ENCODE measurements around the gene NTSR1. TPM values are rescaled to one million over a fixed set of nuclear protein-coding genes. Genes with fewer than 3 reads are reported as not detected.

The NTSR1 gene
- total RNA-seq, 1 donor: under 0.01 TPM

DNA sequence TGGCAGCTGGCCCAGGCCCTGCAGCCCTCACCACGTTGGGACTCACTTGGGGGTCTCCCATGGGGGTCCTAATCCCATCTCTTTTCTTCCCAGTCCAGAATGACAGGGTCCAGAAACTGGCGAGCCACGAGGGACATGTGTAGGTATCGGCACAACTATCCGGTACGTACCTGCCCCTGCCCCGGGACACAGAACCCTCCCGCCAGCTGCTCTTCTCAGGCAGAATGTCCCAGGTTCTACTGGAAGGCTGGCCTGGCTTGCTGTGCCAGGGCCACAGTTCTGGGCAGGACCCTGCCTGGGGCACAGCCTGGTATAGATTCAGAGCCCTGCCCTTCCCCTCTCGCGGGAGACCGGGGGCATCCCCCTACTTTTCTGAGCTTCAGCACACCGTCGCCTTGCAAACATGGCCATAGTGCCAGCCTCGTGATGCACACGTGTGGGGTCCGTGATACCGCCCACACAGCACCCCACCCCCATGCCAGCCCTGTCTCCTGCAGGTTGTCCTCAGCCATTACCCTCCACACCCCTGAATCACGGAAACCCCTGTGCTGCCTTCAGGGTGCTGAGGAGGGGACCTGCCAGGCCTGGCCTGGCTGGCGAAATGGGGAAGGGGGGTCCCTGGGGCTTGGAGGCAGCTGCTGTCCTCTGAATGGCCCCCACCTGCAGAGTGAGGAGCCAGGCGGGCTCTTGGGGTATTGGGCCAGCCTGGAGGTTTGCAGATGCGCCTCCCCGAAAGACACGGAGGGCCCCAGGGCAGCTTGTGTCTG is 99.0 kb downstream of the NTSR1 start:
- TF ChIP-seq, protein P1, sequence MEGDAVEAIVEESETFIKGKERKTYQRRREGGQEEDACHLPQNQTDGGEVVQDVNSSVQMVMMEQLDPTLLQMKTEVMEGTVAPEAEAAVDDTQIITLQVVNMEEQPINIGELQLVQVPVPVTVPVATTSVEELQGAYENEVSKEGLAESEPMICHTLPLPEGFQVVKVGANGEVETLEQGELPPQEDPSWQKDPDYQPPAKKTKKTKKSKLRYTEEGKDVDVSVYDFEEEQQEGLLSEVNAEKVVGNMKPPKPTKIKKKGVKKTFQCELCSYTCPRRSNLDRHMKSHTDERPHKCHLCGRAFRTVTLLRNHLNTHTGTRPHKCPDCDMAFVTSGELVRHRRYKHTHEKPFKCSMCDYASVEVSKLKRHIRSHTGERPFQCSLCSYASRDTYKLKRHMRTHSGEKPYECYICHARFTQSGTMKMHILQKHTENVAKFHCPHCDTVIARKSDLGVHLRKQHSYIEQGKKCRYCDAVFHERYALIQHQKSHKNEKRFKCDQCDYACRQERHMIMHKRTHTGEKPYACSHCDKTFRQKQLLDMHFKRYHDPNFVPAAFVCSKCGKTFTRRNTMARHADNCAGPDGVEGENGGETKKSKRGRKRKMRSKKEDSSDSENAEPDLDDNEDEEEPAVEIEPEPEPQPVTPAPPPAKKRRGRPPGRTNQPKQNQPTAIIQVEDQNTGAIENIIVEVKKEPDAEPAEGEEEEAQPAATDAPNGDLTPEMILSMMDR (IDR thresholded peaks at IDR 0.05; ENCODE audit: insufficient read depth, low read depth, low read length): no peak
- no peak for DNase-seq (ENCODE audit: low read depth)

DNA sequence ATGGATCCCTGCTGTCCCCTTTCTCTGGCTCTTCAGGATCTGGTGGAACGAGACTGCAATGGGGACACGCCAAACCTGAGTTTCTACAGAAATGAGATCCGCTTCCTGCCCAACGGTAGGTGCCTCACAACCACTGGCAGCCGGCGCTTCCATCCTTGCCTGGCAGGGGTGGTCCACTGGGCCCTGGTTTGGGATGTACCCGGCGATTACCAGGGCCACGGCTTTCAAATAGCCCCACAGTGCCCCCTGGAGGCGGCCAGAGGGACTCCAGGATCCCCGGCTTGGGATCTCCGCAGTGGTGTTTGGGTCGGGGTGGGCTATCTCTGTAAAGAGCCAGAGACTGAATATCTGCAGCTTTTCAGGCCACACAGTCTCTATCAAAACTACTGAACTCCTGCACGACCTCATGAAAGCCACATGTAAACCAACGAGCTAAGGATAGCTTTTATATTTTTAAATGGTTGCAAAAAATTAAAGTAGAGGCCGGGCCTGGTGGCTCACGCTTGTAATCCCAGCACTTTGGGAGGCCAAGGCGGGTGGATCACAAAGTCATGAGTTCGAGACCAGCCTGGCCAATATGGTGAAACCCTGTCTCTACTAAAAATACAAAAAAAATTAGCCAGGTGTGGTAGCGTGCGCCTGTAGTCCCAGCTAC is 99.7 kb downstream of the NTSR1 start:
- TF ChIP-seq, protein P1 (IDR thresholded peaks at IDR 0.05; ENCODE audit: insufficient read depth, low read depth, low read length): peak; percentile 88
- H3K4me3 ChIP-seq (ENCODE audit: low read depth, low read length): no peak overlapping the region
- peak; percentile 65 for DNase-seq (ENCODE audit: low read depth)

More for the DNA sequence above, 99.0 kb downstream of the NTSR1 start:
- H3K4me3 ChIP-seq (ENCODE audit: low read depth, low read length): no peak overlapping the region

DNA sequence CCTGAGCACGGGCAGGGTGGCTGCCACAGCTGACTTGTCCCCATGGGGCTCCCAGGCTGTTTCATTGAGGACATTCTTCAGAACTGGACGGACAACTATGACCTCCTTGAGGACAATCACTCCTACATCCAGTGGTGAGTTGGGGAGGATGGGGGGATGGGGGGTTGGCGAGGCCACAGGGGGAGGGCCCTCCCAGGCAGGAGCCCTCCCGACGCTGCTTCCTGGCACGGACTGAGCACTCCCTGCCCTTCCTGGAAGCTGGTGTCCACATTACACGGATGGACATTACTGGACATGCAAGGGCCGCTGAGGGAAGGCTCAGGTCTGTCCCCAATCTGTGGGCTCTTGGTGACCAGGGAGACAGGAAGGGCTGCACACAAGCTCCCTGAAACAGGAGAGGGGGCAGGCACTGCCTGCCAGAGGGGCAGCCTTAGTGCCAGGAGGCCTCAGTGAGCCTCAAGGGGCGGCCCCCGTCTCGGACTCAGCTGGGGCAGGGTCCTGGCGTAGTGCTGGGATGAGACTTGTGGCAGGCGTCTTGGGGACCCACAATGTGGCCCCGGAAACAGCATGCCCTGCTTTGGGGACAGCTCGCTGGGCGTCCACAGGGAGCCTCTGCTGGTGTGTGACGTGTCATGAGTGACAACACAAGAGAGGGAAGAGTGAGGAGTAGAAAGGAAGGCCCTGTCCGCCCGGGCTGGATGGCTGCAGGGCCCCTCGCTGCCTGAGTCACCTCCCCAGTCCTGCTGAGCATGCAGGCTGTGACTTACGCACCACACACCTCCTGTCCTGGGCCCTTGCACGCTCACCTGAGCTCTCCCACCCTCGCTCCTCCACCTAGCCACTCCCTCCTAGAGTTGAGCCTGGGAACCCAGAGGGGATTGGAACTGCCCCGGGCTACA is 101.1 kb downstream of the NTSR1 start:
- no peak for DNase-seq (ENCODE audit: low read depth)
- no peak overlapping the region for H3K4me3 ChIP-seq (ENCODE audit: low read depth, low read length)
- TF ChIP-seq, protein P1 (IDR thresholded peaks at IDR 0.05; ENCODE audit: insufficient read depth, low read depth, low read length): no peak

- no peak for DNase-seq (ENCODE audit: low read depth)
- H3K4me3 ChIP-seq (ENCODE audit: low read depth, low read length): no peak overlapping the region
- TF ChIP-seq, protein P1 (IDR thresholded peaks at IDR 0.05; ENCODE audit: insufficient read depth, low read depth, low read length): no peak
Measured at GRCh38 chr20:62811320-62811719, 102.7 kb downstream of the NTSR1 start.

DNA sequence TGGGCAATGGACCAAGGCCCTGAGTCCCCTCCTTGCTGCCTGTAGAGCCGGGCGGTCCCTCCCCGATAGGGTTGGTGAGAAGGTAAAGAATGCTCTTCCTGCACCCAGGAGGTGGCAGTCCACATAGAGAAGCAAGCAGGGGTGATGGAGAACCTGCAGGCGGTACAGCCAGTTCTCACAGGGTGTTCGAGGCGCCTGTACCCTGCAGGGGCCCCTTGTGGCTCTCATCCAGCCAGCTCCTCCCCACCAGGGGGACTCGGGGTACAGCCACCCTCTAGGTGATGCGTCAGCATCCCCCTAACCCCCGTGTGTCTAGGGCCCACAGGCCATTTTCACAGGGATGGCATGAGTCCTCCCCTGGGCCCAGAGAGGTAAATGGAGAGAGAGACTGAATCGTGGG is 103.1 kb downstream of the NTSR1 start:
- no peak overlapping the region for H3K4me3 ChIP-seq (ENCODE audit: low read depth, low read length)
- TF ChIP-seq, protein P1 (IDR thresholded peaks at IDR 0.05; ENCODE audit: insufficient read depth, low read depth, low read length): no peak
- no peak for DNase-seq (ENCODE audit: low read depth)

Other genes starting within 250 kb of the NTSR1 start
- not detected in 2 replicates for gene GATA5, start 232.8 kb upstream of the NTSR1 start, total RNA-seq
- 0.97 and 3.0 TPM in 2 replicates for gene SLCO4A1, start 66.3 kb upstream of the NTSR1 start, total RNA-seq
- gene MRGBP, start 87.6 kb downstream of the NTSR1 start, total RNA-seq: 22.2 and 23.7 TPM in 2 replicates
- gene OGFR, start 96.0 kb downstream of the NTSR1 start, total RNA-seq: 30.3 and 33.7 TPM in 2 replicates
- under 0.01 and 0.43 TPM in 2 replicates for gene COL9A3, start 108.2 kb downstream of the NTSR1 start, total RNA-seq
- 12.6 and 19.0 TPM in 2 replicates for gene TCFL5, start 153.0 kb downstream of the NTSR1 start, total RNA-seq
- gene DIDO1, start 217.7 kb downstream of the NTSR1 start, total RNA-seq: 41.2 and 47.5 TPM in 2 replicates
- gene GID8, start 229.3 kb downstream of the NTSR1 start, total RNA-seq: 31.2 and 34.5 TPM in 2 replicates
- 23.7 and 24.8 TPM in 2 replicates for gene SLC17A9, start 243.9 kb downstream of the NTSR1 start, total RNA-seq